ENCODE data around the gene CEL. TPM values are rescaled to one million over a fixed set of nuclear protein-coding genes. Genes with fewer than 3 reads are reported as not detected.
"Not testable (repeated sequence)": the region's sequence is repeated elsewhere in the genome, so short reads cannot be mapped to it uniquely, and the experiment has no call there.

The CEL gene
- total RNA-seq, 1 donor from 2014 or later: 0.74 TPM

DNA sequence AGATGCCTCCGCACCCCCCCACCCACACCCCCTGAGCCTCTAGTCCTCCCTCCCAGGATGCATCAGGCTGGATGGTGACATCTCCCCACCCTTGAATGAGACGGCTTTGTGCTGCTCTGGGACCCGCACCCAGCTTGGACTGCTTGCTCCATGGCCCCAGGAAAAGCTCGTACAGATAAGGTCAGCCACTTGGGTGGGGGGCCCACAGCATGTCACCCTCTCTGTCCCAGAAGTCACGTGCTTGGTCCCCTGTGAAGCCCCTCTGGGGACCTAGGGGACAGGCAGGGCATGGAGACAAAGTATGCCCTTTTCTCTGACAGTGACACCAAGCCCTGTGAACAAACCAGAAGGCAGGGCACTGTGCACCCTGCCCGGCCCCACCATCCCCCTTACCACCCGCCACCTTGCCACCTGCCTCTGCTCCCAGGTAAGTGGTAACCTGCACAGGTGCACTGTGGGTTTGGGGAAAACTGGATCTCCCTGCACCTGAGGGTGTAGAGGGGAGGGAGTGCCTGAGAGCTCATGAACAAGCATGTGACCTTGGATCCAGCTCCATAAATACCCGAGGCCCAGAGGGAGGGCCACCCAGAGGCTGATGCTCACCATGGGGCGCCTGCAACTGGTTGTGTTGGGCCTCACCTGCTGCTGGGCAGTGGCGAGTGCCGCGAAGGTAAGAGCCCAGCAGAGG is 20.3 kb downstream of the CEL start:
- H3K27me3 ChIP-seq; H3K27ac ChIP-seq; H3K4me3 ChIP-seq; H3K4me1 ChIP-seq; H3K9me3 ChIP-seq; intact Hi-C loops (cut with DNase I); DNase-seq (ENCODE audit: extremely low spot score in 2 of 2); H3K36me3 ChIP-seq: not testable (repeated sequence)

- H3K4me1 ChIP-seq; H3K4me3 ChIP-seq; intact Hi-C loops (cut with DNase I); H3K27me3 ChIP-seq; H3K9me3 ChIP-seq; DNase-seq (ENCODE audit: extremely low spot score in 2 of 2); H3K27ac ChIP-seq; H3K36me3 ChIP-seq: not testable (repeated sequence)
These were observed 21.9 kb downstream of the CEL start for GRCh38 chr9:133083688-133084087.

GRCh38 chr9:133086212-133086860 is 24.6 kb downstream of the CEL start:
- DNase-seq (ENCODE audit: extremely low spot score in 2 of 2); H3K36me3 ChIP-seq; H3K4me1 ChIP-seq; H3K9me3 ChIP-seq; H3K27me3 ChIP-seq; intact Hi-C loops (cut with DNase I); H3K27ac ChIP-seq; H3K4me3 ChIP-seq: not testable (repeated sequence)

DNA sequence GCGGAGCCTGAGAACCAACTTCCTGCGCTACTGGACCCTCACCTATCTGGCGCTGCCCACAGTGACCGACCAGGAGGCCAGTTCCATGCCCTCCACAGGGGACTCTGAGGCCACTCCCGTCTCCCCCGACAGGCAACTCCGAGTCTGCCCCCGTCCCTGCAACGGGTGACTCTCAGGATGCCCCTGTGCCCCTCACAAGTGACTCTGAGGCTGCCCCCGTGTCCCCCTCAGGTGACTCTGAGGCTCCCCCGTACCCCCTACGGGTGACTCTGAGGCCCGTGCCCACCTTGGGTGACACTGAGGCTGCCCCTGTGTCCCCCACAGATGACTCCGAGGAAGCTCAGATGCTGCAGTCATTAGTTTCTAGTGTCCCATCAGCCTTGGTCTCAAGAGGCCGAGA is 25.1 kb downstream of the CEL start:
- H3K4me3 ChIP-seq: no peak overlapping the region

GRCh38 chr9:133087429-133088145 is 25.8 kb downstream of the CEL start:
- no peaks in the 10 kb centered on the region for H3K27me3 ChIP-seq
- H3K4me1 ChIP-seq: no peaks in the 10 kb centered on the region
- H3K9me3 ChIP-seq: no peaks in the 10 kb centered on the region
- no peak for DNase-seq (ENCODE audit: extremely low spot score in 2 of 2)
- intact Hi-C loops (cut with DNase I): no loop called here
- TF ChIP-seq POLR2A (IDR thresholded peaks at IDR 0.05) (no peak), POLR2AphosphoS5 (IDR thresholded peaks at IDR 0.05; ENCODE audit: insufficient read depth in 1 of 2, low read depth in 1 of 2) (no peak)
- TF ChIP-seq, protein P1, sequence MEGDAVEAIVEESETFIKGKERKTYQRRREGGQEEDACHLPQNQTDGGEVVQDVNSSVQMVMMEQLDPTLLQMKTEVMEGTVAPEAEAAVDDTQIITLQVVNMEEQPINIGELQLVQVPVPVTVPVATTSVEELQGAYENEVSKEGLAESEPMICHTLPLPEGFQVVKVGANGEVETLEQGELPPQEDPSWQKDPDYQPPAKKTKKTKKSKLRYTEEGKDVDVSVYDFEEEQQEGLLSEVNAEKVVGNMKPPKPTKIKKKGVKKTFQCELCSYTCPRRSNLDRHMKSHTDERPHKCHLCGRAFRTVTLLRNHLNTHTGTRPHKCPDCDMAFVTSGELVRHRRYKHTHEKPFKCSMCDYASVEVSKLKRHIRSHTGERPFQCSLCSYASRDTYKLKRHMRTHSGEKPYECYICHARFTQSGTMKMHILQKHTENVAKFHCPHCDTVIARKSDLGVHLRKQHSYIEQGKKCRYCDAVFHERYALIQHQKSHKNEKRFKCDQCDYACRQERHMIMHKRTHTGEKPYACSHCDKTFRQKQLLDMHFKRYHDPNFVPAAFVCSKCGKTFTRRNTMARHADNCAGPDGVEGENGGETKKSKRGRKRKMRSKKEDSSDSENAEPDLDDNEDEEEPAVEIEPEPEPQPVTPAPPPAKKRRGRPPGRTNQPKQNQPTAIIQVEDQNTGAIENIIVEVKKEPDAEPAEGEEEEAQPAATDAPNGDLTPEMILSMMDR (IDR thresholded peaks at IDR 0.05): no peak
- no peak overlapping the region for H3K4me3 ChIP-seq
- no peak overlapping the region for H3K27ac ChIP-seq
- no peaks in the 10 kb centered on the region for H3K36me3 ChIP-seq

More for the DNA sequence above, 25.1 kb downstream of the CEL start:
- no peaks in the 10 kb centered on the region for H3K4me1 ChIP-seq
- H3K27me3 ChIP-seq: no peaks in the 10 kb centered on the region
- no peak for TF ChIP-seq POLR2AphosphoS5 (IDR thresholded peaks at IDR 0.05; ENCODE audit: insufficient read depth in 1 of 2, low read depth in 1 of 2)
- TF ChIP-seq POLR2A (IDR thresholded peaks at IDR 0.05): no peak
- TF ChIP-seq, protein P1 (IDR thresholded peaks at IDR 0.05): no peak
- DNase-seq (ENCODE audit: extremely low spot score in 2 of 2): no peak
- no peak overlapping the region for H3K27ac ChIP-seq
- intact Hi-C loops (cut with DNase I): no loop called here
- H3K36me3 ChIP-seq: no peaks in the 10 kb centered on the region
- H3K9me3 ChIP-seq: no peaks in the 10 kb centered on the region

- intact Hi-C loops (cut with DNase I): no loop called here
- Histone ChIP-seq H3K4me1 (no peaks in the 10 kb centered on the region), H3K27ac (no peak overlapping the region), H3K36me3 (no peaks in the 10 kb centered on the region), H3K9me3 (no peaks in the 10 kb centered on the region), H3K4me3 (no peak overlapping the region), H3K27me3 (no peaks in the 10 kb centered on the region)
- TF ChIP-seq POLR2AphosphoS5 (IDR thresholded peaks at IDR 0.05; ENCODE audit: insufficient read depth in 1 of 2, low read depth in 1 of 2) (no peak), POLR2A (IDR thresholded peaks at IDR 0.05) (no peak)
- TF ChIP-seq, protein P1 (IDR thresholded peaks at IDR 0.05): no peak
- no peak for DNase-seq (ENCODE audit: extremely low spot score in 2 of 2)
These were observed 26.5 kb downstream of the CEL start for GRCh38 chr9:133088146-133088750.
